HG02610 (cell line): Measurements from ENCODE around the gene LRCOL1.
"Not testable (repeated sequence)": the region's sequence is repeated elsewhere in the genome, so short reads cannot be mapped to it uniquely, and the experiment has no call there.

ENCODE experiments used
- ATAC-seq: cut with Tn5 transposase; IDR thresholded peaks from one replicate; pipeline ENCODE4 v1.9.1; 2021; ENCODE audit warnings: mild to moderate bottlenecking, moderate library complexity; ENCODE audit not compliant: unreplicated experiment

Gene LRCOL1

DNA sequence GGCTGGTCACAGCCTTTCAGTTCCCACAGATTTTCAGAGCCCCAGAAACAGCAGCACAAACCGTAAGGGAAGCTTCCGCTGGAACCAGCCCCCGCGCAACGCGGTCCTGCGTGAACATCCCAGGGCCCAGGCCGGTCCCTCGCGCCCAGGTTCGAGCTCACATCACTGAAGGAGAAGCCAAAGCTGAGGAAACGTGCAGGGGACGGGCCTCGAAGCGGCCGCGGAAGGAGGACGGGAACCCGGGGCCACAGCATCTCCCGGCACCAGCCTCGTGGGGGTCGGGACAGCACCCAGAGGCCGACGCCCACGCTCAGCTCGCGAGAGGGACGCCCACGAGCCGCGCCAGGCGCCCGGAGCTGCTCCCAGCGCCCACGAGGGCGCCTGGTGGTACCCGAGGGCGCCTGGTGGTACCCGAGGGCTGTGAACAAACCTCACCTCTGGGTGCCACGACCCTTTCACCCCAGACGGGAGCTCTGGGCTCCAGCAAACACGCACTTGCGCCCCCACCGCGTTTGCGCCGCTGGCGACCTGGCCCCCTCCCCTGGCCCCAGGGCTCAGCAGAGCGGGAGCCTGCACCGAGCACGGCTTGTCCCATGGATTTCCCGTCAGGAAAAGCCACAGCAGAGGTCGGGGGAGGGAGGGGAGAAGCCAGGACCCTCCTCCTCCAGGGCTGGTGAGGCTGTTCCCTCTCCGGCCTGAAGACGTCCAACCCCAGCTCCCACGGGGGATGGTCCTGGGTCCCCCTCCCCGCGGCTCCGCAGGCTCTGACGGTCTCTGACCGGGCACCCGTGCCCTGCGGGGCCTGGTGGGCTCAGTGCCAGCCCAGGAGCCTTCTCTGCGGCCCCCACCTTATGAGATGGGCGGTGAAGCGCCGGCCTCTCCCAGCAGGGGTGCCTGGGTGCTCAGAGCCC is 6.9 kb downstream of the LRCOL1 start:
- ATAC-seq, result no peak

- no peak for ATAC-seq
Measured at GRCh38 chr12:132602572-132603239, 7.7 kb downstream of the LRCOL1 start.

GRCh38 chr12:132601171-132601883 is 9.1 kb downstream of the LRCOL1 start:
- no peak for ATAC-seq

GRCh38 chr12:132600048-132601032 is 10.0 kb downstream of the LRCOL1 start:
- no peak for ATAC-seq

GRCh38 chr12:132599502-132599901 is 10.9 kb downstream of the LRCOL1 start:
- not testable (repeated sequence) for ATAC-seq

DNA sequence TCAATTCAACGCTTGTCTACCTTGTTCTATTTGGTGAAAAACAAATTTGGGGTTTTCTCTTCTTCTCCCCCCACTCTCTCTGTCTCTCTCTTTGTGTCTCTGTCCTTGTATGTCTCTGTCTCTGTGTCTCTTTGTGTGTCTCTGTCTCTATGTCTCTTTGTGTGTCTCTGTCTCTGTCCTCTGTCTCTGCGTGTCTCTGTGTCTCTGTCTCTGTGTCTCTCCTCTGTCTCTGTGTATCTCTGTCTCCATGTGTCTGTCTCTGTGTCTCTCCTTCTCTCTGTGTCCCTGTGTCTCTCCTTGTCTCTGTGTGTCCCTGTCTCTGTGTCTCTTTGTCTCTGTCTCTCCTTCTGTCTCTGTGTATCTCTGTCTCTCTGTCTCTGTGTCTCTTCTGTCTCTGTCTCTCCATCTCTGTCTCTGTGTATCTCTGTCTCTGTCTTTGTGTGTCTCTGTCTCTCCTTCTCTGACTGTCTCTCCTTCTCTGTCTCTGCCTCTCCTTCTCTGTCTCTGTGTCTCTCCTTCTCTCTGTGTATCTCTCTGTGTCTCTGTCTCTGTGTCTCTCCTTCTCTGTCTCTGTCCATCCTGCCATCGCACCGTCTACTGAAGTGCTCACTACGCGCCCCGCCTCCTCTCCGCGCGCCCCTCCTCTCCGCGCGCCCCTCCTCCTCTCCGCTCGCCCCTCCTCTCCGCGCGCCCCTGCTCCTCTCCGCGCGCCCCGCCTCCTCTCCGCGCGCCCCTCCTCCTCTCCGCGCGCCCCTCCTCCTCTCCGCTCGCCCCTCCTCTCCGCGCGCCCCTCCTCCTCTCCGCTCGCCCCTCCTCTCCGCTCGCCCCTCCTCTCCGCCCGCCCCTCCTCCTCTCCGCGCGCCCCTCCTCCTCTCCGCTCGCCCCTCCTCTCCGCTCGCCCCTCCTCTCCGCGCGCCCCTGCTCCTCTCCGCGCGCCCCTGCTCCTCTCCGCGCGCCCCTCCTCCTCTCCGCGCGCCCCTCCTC is 12.8 kb downstream of the LRCOL1 start:
- no peak for ATAC-seq

- ATAC-seq, result no peak
Measured at GRCh38 chr12:132596016-132596415, 14.4 kb downstream of the LRCOL1 start.

- no peak for ATAC-seq
Measured at GRCh38 chr12:132595183-132595582, 15.2 kb downstream of the LRCOL1 start.

GRCh38 chr12:132593938-132594358 is 16.4 kb downstream of the LRCOL1 start:
- ATAC-seq, result no peak

- ATAC-seq, result no peak
Measured at GRCh38 chr12:132593521-132593920, 16.9 kb downstream of the LRCOL1 start.

- no peak for ATAC-seq
Measured at GRCh38 chr12:132593071-132593470, 17.3 kb downstream of the LRCOL1 start.

- ATAC-seq, result no peak
Measured at GRCh38 chr12:132592282-132592970, 18.0 kb downstream of the LRCOL1 start.

GRCh38 chr12:132591107-132591935 is 19.1 kb downstream of the LRCOL1 start:
- ATAC-seq, result no peak

- no peak for ATAC-seq
Measured at GRCh38 chr12:132588821-132589669, 21.3 kb downstream of the LRCOL1 start.

DNA sequence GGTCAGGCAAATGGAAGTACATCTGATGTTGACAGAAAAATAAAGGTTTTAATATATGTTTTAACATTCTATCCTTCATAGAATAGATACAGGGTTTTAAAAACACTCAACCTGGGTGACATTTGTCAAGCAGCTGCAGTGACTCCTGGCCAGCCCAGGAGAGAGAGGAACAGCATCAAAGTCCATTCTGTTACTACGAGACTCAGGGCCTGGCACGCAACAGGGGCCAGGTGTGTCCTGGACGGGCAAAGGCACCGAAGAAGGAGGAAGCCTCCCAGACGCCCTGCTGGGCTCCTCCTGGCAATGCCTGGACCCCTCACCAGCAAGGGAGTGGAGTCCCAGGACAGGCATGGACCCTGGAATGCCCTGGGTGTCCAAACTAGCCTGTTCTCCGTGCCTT is 22.1 kb downstream of the LRCOL1 start:
- no peak for ATAC-seq

GRCh38 chr12:132587781-132588180 is 22.6 kb downstream of the LRCOL1 start:
- no peak for ATAC-seq

GRCh38 chr12:132586929-132587328 is 23.5 kb downstream of the LRCOL1 start:
- ATAC-seq, result no peak
